A549 (cell line): Measurements from ENCODE around the gene CA12. TPM values are rescaled to one million over a fixed set of nuclear protein-coding genes. Genes with fewer than 3 reads are reported as not detected.
A peak's percentile ranks its signal among the peaks of the same experiment; 100 is the strongest.

Source experiments
- ATAC-seq, 2 experiments: fragments of 200-7000 bp in 1 of 2; fragments of >200 bp in 1 of 2; cut with Nextera tagmentation in 1 of 2; cut with Tn5 transposase in 1 of 2; 3 replicates each; pipeline versions ENCODE4 v1.8.0 to v1.9.1; 2018 to 2020; ENCODE audit warnings: mild to moderate bottlenecking in 1 of 2, moderate library complexity in 1 of 2
- CTCF ChIA-PET: fragments of 300-600 bp; sonication (Branson Sonifier 250); formaldehyde crosslinking; extraction: SDS; loops from one replicate; lab custom pipeline; 2021; ENCODE audit warnings: antibody characterized with exemption, inconsistent platforms; lab: Yijun Ruan, JAX
- POLR2A ChIA-PET: fragments of 350-600 bp; formaldehyde crosslinking; extraction: SDS; loops from one replicate; lab custom pipeline; 2021; ENCODE audit warnings: antibody characterized with exemption, inconsistent platforms; lab: Yijun Ruan, JAX
- DNase-seq, 2 experiments: peaks; one replicate each; pipeline versions ENCODE4 v3.0.0 to v3.0.0-alpha.2; 2011 to 2016; ENCODE audit warnings: low read depth in 1 of 2, low spot score in 1 of 2
- FAIRE-seq: peaks from 2 replicates; lab custom pipeline; 2011; peaks lifted over from hg19 to GRCh38; lab: Jason Lieb, UNC
- H3K27ac ChIP-seq, 2 experiments: fragments of >200 bp; sonication (Bioruptor Twin); formaldehyde crosslinking; 3 replicates each; pipeline ENCODE4 v1.5.1; 2016 to 2017
- H3K4me1 ChIP-seq: fragments of >200 bp; sonication (Bioruptor Twin); formaldehyde crosslinking; 3 replicates; pipeline ENCODE4 v1.6.1; 2016
- H3K4me2 ChIP-seq: fragments of >200 bp; sonication (Bioruptor Twin); formaldehyde crosslinking; 3 replicates; pipeline ENCODE4 v1.6.1; 2016
- H3K4me3 ChIP-seq: fragments of >200 bp; sonication (Bioruptor Twin); formaldehyde crosslinking; 3 replicates; pipeline ENCODE4 v1.5.1; 2016
- H3K9me3 ChIP-seq: fragments of >200 bp; sonication (Bioruptor Twin); formaldehyde crosslinking; 3 replicates; pipeline ENCODE4 v1.6.1; 2016
- CEBPB ChIP-seq, 2 experiments: fragments of >200 bp in 1 of 2; sonication (Bioruptor Twin) in 1 of 2; formaldehyde crosslinking in 1 of 2; IDR thresholded peaks; 2 replicates each; pipeline ENCODE4 v1.6.1; 2012 to 2016
- CHD4 ChIP-seq: fragments of 200-600 bp; sonication (generic); IDR thresholded peaks from 2 replicates; pipeline ENCODE4 v1.6.1; 2016; ENCODE audit warnings: antibody characterized with exemption, mild to moderate bottlenecking, borderline replicate concordance
- FOSL2 ChIP-seq, 2 experiments: fragments of 450-650 bp in 1 of 2; fragments of >200 bp in 1 of 2; sonication (Bioruptor Twin) in 1 of 2; formaldehyde crosslinking; IDR thresholded peaks; 2 replicates each; pipeline versions ENCODE4 v1.5.0 to v1.6.1; 2016 to 2020; ENCODE audit warnings: mild to moderate bottlenecking in 1 of 2, moderate library complexity in 1 of 2
- FOXS1 ChIP-seq: fragments of 250-450 bp; sonication (Bioruptor Pico); IDR thresholded peaks from 2 replicates; pipeline ENCODE4 v1.5.0; 2020; ENCODE audit warnings: mild to moderate bottlenecking, moderate library complexity
- GATA3 ChIP-seq: IDR thresholded peaks from 2 replicates; pipeline ENCODE4 v1.6.1; 2012; ENCODE audit warnings: borderline replicate concordance
- HOXB13 ChIP-seq: fragments of 250-450 bp; sonication (Bioruptor Pico); IDR thresholded peaks from 2 replicates; pipeline ENCODE4 v1.5.0; 2020; ENCODE audit warnings: low read depth, mild to moderate bottlenecking, moderate library complexity
- JUNB ChIP-seq: fragments of >200 bp; sonication (Bioruptor Twin); formaldehyde crosslinking; IDR thresholded peaks from 2 replicates; pipeline ENCODE4 v1.6.1; 2016
- NFE2L2 ChIP-seq: fragments of 150-350 bp; conservative IDR thresholded peaks from 2 replicates; pipeline ENCODE4 v1.6.1; 2014; ENCODE audit warnings: low read length
- NPAS2 ChIP-seq: fragments of 250-450 bp; sonication (Bioruptor Pico); IDR thresholded peaks from 2 replicates; pipeline ENCODE4 v1.8.0; 2022; ENCODE audit warnings: mild to moderate bottlenecking, moderate library complexity, borderline replicate concordance
- NR3C1 ChIP-seq: fragments of >200 bp; sonication (Bioruptor Twin); formaldehyde crosslinking; IDR thresholded peaks from 3 replicates; pipeline ENCODE4 v1.6.1; 2017
- RARB ChIP-seq: fragments of 250-450 bp; sonication (Bioruptor Pico); IDR thresholded peaks from 2 replicates; pipeline ENCODE4 v1.8.0; 2021; ENCODE audit warnings: mild to moderate bottlenecking, moderate library complexity
- SREBF2 ChIP-seq: fragments of 450-650 bp; IDR thresholded peaks from 2 replicates; pipeline ENCODE4 v1.6.1; 2014; ENCODE audit warnings: mild to moderate bottlenecking, moderate library complexity
- TFCP2L1 ChIP-seq: fragments of 250-450 bp; sonication (Bioruptor Pico); IDR thresholded peaks from 2 replicates; pipeline ENCODE4 v1.5.0; 2021; ENCODE audit warnings: mild to moderate bottlenecking
- ZFP36 ChIP-seq: fragments of 450-650 bp; IDR thresholded peaks from 2 replicates; pipeline ENCODE4 v1.6.1; 2014; ENCODE audit warnings: borderline replicate concordance; ENCODE audit not compliant: partially characterized antibody
- WGBS: methylation state at CpG from one replicate; pipeline ENCODE4 v1.1.6; 2017; ENCODE audit errors: missing lambda C conversion rate; 5-methylcytosine and 5-hydroxymethylcytosine counted together
- polyA plus RNA-seq, 4 experiments: library from polyadenylated mRNA; depleted of rRNA in 3 of 4; stranded (reverse); fragments of >200 nt; fragmentation: RNase III in 1 of 4; extraction: RNeasy Plus Mini Kit Qiagen cat#74134 plus additional on column Dnase treatment in 1 of 4; gene quantifications; 2 replicates in 3 of 4; 3 replicates in 1 of 4; pipeline ENCODE4 v1.2.3, GENCODE V29; 2011 to 2017
- TF ChIP-seq, protein P1 (sequence below): fragments of >200 bp; sonication (Bioruptor Twin); formaldehyde crosslinking; IDR thresholded peaks from 2 replicates; pipeline ENCODE4 v1.6.1; 2016
- TF ChIP-seq, protein P2 (sequence below): fragments of 250-450 bp; sonication (Bioruptor Pico); IDR thresholded peaks from 2 replicates; pipeline ENCODE4 v1.5.0; 2021; ENCODE audit warnings: mild to moderate bottlenecking, moderate library complexity, borderline replicate concordance
- TF ChIP-seq, protein P3 (sequence below): fragments of 450-650 bp; IDR thresholded peaks from 2 replicates; pipeline ENCODE4 v1.6.1; 2014; ENCODE audit warnings: antibody characterized with exemption
- TF ChIP-seq, protein P4 (sequence below): fragments of >200 bp; sonication (Bioruptor Twin); formaldehyde crosslinking; IDR thresholded peaks from 3 replicates; pipeline ENCODE4 v1.5.1; 2016
- TF ChIP-seq, protein P5 (sequence below): fragments of >200 bp; sonication (Bioruptor Twin); formaldehyde crosslinking; IDR thresholded peaks from 3 replicates; pipeline ENCODE4 v1.6.1; 2016

CA12 gene
- polyA plus RNA-seq, 2 of the 4 experiments (the other 2 are of a cell fraction): 129 to 323 TPM

DNA sequence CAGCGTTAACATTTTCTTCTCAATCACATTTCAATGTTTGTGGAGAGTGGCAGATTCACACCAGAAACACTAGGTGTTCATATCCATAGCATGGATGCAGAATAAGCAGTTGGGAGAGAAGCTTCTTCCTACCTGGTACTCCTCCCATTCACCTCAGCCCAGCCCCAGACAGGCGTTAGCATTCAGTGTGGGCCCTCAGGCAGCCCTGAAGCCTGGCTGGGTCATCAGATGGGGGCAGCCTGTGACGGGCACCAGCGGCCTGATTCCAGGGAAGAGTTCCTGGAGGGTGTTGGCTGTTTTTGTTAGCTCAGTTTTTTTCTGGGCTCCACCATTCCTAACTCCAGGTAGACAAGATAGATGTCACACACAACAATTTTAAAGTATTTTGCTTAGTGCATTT, 73.2 kb downstream of the CA12 start:
- no peaks in the 10 kb centered on the region for H3K4me1 ChIP-seq
- H3K4me3 ChIP-seq: no peak overlapping the region
- TF ChIP-seq HOXB13 (CRISPR knock-in tag): no peak
- ATAC-seq (no peak), FAIRE-seq (no peak), DNase-seq (no peak)
- 83% methylated on average over 4 of the region's 4 CpGs for WGBS
- no peaks in the 10 kb centered on the region for H3K9me3 ChIP-seq
- POLR2A ChIA-PET: no interaction called here
- CTCF ChIA-PET: interaction anchor here (1.0 to 7.6 kb wide), 4 partner anchors 11 to 286 kb away, joined by 3 to 51 read pairs (median 6); no protein-coding TSS in a partner anchor
- no peak overlapping the region for H3K27ac ChIP-seq
- no peak overlapping the region for H3K4me2 ChIP-seq

DNA sequence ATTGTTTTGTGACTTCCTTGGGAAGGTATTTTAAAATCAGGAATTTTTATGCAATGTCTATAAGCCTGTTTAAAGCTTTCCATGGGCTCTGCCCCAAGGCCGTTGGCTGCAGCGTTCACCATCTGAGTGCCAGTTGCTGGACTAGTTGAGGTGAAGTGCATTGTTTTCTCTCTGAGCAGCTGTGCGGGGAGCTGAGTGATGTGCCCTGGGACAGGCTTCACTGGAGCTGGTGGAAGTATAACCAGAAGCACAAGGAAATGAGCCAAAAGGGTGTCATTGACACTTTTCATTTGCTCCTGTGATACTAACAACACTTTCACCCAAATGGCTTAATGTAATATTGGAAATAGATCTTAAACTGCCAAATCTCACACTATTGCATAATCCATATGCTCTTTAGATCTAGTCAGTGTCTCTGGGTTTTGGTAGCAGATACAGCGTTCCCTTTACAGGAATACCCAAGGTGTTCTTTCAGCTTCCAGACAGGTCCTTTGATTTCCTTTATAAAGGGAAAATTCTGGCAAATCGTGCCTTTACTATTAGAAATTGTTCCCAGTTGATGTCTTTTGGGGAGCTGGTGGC, 75.1 kb downstream of the CA12 start:
- Histone ChIP-seq H3K27ac (no peak overlapping the region), H3K9me3 (no peaks in the 10 kb centered on the region), H3K4me2 (no peak overlapping the region), H3K4me3 (no peak overlapping the region), H3K4me1 (no peaks in the 10 kb centered on the region)
- DNase-seq (no peak), ATAC-seq (no peak), FAIRE-seq (peak; percentile 13)
- ChIA-PET CTCF (interaction anchor here (1.3 to 7.6 kb wide), 2 partner anchors 16 to 294 kb away, joined by 3 to 51 read pairs; no protein-coding TSS in a partner anchor), POLR2A (no interaction called here)
- 0 out of 4 replicates have a peak, but pooled peaks have one; percentile 6 to 23 for TF ChIP-seq CEBPB (IDR thresholded peaks at IDR 0.05)
- TF ChIP-seq NFE2L2: no peak
- 90% methylated on average over 5 of the region's 5 CpGs for WGBS

DNA sequence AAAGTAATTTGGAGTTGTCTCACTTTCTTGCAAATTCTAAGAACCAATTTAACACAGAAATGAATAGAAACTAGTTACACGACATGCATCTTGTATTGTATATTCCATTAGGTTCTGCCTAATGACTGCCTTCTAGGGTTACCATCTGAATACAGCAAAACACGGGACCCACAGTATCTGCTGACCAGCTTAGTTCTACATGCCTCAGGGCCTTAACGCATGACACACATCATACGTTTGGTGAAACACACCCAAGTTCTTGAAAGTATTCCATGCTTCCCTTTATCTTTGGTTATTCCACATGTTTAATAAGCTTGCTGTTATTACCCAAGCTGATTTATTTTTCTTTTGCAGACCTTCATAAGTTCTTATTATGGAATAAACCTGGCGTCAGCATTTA, 76.4 kb downstream of the CA12 start:
- Histone ChIP-seq H3K4me2 (no peak overlapping the region), H3K4me3 (no peak overlapping the region), H3K27ac (no peak overlapping the region), H3K4me1 (no peaks in the 10 kb centered on the region), H3K9me3 (no peaks in the 10 kb centered on the region)
- 89% methylated on average over 5 of the region's 5 CpGs for WGBS
- no peak for ATAC-seq
- ChIA-PET POLR2A (no interaction called here), CTCF (interaction anchor here (0.5 to 7.6 kb wide), 2 partner anchors 15 to 154 kb away, joined by 4 to 51 read pairs; no protein-coding TSS in a partner anchor)
- DNase-seq: no peak
- FAIRE-seq: no peak
- TF ChIP-seq CEBPB (IDR thresholded peaks at IDR 0.05): no peak
- TF ChIP-seq, protein P1, sequence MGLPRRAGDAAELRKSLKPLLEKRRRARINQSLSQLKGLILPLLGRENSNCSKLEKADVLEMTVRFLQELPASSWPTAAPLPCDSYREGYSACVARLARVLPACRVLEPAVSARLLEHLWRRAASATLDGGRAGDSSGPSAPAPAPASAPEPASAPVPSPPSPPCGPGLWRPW: no peak
- no peak for TF ChIP-seq RARB (CRISPR knock-in tag)
- no peak for TF ChIP-seq HOXB13 (CRISPR knock-in tag)
- TF ChIP-seq CHD4: no peak
- no peak for TF ChIP-seq NFE2L2
- no peak for TF ChIP-seq SREBF2
- TF ChIP-seq NPAS2: no peak
- TF ChIP-seq, protein P2, sequence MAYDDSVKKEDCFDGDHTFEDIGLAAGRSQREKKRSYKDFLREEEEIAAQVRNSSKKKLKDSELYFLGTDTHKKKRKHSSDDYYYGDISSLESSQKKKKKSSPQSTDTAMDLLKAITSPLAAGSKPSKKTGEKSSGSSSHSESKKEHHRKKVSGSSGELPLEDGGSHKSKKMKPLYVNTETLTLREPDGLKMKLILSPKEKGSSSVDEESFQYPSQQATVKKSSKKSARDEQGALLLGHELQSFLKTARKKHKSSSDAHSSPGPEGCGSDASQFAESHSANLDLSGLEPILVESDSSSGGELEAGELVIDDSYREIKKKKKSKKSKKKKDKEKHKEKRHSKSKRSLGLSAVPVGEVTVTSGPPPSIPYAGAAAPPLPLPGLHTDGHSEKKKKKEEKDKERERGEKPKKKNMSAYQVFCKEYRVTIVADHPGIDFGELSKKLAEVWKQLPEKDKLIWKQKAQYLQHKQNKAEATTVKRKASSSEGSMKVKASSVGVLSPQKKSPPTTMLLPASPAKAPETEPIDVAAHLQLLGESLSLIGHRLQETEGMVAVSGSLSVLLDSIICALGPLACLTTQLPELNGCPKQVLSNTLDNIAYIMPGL (CRISPR knock-in tag): no peak
- no peak for TF ChIP-seq NR3C1
- no peak for TF ChIP-seq FOXS1 (CRISPR knock-in tag)
- TF ChIP-seq FOSL2 (IDR thresholded peaks at IDR 0.05): no peak
- TF ChIP-seq FOSL2 (CRISPR knock-in tag; IDR thresholded peaks at IDR 0.05): no peak
- TF ChIP-seq, protein P3, sequence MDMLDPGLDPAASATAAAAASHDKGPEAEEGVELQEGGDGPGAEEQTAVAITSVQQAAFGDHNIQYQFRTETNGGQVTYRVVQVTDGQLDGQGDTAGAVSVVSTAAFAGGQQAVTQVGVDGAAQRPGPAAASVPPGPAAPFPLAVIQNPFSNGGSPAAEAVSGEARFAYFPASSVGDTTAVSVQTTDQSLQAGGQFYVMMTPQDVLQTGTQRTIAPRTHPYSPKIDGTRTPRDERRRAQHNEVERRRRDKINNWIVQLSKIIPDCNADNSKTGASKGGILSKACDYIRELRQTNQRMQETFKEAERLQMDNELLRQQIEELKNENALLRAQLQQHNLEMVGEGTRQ: no peak

DNA sequence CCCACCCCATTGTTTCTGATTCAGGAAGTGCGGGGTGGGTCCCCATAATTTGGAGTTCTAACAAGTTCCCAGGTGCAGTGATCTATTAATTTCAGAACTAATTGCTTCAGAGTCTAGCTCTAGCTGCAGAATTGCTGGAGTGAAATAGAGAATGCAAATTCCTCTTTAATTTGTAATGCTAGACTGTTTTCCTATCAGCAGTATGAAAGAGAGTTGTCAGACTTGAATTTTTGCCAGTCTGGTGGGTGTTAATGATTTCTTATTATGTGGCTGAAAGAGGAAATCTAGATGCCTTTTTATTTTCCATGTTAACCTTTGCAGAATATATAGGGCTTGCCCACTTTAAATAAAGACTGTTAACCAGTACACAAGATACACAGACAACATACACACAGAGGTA, 80.6 kb downstream of the CA12 start:
- H3K27ac ChIP-seq: no peak overlapping the region
- DNase-seq (no peak), FAIRE-seq (no peak), ATAC-seq (no peak)
- CTCF ChIA-PET: interaction anchor here (1.7 to 1.8 kb wide), 2 partner anchors 38 to 101 kb away, joined by 4 to 8 read pairs; no protein-coding TSS in a partner anchor
- POLR2A ChIA-PET: no interaction called here
- no peak overlapping the region for H3K4me2 ChIP-seq
- WGBS: 83% methylated on average over 1 of the region's 1 CpG
- no peak overlapping the region for H3K4me3 ChIP-seq
- H3K4me1 ChIP-seq: no peaks in the 10 kb centered on the region
- no peaks in the 10 kb centered on the region for H3K9me3 ChIP-seq
- TF ChIP-seq TFCP2L1 (CRISPR knock-in tag) (no peak), JUNB (no peak), GATA3 (no peak), NFE2L2 (no peak), ZFP36 (no peak), FOSL2 (IDR thresholded peaks at IDR 0.05) (no peak), FOSL2 (CRISPR knock-in tag; IDR thresholded peaks at IDR 0.05) (no peak), FOXS1 (CRISPR knock-in tag) (no peak), RARB (CRISPR knock-in tag) (no peak)
- TF ChIP-seq, protein P4, sequence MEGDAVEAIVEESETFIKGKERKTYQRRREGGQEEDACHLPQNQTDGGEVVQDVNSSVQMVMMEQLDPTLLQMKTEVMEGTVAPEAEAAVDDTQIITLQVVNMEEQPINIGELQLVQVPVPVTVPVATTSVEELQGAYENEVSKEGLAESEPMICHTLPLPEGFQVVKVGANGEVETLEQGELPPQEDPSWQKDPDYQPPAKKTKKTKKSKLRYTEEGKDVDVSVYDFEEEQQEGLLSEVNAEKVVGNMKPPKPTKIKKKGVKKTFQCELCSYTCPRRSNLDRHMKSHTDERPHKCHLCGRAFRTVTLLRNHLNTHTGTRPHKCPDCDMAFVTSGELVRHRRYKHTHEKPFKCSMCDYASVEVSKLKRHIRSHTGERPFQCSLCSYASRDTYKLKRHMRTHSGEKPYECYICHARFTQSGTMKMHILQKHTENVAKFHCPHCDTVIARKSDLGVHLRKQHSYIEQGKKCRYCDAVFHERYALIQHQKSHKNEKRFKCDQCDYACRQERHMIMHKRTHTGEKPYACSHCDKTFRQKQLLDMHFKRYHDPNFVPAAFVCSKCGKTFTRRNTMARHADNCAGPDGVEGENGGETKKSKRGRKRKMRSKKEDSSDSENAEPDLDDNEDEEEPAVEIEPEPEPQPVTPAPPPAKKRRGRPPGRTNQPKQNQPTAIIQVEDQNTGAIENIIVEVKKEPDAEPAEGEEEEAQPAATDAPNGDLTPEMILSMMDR: no peak
- TF ChIP-seq, protein P5, sequence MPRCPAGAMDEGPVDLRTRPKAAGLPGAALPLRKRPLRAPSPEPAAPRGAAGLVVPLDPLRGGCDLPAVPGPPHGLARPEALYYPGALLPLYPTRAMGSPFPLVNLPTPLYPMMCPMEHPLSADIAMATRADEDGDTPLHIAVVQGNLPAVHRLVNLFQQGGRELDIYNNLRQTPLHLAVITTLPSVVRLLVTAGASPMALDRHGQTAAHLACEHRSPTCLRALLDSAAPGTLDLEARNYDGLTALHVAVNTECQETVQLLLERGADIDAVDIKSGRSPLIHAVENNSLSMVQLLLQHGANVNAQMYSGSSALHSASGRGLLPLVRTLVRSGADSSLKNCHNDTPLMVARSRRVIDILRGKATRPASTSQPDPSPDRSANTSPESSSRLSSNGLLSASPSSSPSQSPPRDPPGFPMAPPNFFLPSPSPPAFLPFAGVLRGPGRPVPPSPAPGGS: no peak
- TF ChIP-seq, protein P1: no peak
- TF ChIP-seq, protein P3: no peak
